PC-9 (cell line): Measurements from ENCODE around the gene LZTS3.

Experiments used
- CTCF ChIP-seq: fragments of 200-600 bp; sonication (generic); conservative IDR thresholded peaks from 2 replicates; pipeline ENCODE4 v1.6.1; 2017; ENCODE audit warnings: mixed run types, antibody characterized with exemption, mild to moderate bottlenecking, moderate library complexity
- EZH2 ChIP-seq: fragments of 200-600 bp; sonication (generic); IDR thresholded peaks from 2 replicates; pipeline ENCODE4 v1.8.0; 2017; ENCODE audit warnings: antibody characterized with exemption, low read depth

DNA sequence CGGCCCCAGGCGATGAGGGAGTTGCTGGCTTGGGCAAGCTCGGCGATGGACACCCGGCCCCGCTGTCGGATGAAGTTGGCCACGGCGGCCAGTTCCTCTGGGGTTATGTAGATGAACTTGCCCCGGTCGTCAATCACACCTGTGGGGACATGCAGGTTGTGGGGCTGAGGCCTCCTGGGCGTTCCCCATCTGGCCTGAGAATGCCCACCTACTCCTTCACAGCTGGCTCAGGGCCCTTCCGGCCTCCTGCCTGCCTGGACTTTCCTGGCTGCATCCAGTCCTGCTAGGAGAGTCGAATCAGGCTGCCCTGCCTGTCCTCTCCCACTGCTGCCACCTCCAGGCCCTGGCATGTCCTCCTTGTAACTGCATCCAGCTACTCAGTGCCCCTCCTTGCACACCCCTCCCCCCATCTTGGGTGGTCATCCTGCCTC is 17.3 kb upstream of the LZTS3 start:
- no peak for TF ChIP-seq CTCF
- TF ChIP-seq EZH2: no peak
